Stimulated activated CD8-positive, alpha-beta memory T cell treated with anti-CD3 and anti-CD28 coated beads, Interleukin-4, amount 100 ng/mL, for 1 hour (primary cell): ENCODE measurements around the gene PDGFRB.

ENCODE experiments used
- DNase-seq, 2 donors: peaks; one replicate each; pipeline ENCODE4 v3.0.0-alpha.2; 2020; ENCODE audit warnings: low read depth in 2 of 2, low spot score in 1 of 2

Gene PDGFRB

DNA sequence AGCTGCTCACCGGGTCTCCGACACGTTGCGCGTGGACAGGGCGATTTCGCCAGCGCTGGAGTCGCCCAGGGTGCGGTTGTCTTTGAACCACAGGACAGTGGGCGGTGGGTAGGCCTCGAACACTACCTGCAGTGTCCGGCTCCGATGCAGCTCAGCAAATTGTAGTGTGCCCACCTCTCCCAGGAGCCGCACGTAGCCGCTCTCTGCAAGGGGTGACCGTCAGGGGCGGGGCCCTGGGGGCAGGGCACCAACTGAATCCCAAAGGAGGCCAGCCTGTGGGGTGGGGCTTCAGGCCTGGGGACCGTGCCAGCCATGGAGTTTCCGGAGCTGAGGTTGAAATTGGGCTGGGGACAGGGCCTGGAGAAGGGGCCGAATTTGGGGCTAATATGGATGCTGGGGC lies 22.9 kb downstream of the PDGFRB start:
- no peak for DNase-seq

DNA sequence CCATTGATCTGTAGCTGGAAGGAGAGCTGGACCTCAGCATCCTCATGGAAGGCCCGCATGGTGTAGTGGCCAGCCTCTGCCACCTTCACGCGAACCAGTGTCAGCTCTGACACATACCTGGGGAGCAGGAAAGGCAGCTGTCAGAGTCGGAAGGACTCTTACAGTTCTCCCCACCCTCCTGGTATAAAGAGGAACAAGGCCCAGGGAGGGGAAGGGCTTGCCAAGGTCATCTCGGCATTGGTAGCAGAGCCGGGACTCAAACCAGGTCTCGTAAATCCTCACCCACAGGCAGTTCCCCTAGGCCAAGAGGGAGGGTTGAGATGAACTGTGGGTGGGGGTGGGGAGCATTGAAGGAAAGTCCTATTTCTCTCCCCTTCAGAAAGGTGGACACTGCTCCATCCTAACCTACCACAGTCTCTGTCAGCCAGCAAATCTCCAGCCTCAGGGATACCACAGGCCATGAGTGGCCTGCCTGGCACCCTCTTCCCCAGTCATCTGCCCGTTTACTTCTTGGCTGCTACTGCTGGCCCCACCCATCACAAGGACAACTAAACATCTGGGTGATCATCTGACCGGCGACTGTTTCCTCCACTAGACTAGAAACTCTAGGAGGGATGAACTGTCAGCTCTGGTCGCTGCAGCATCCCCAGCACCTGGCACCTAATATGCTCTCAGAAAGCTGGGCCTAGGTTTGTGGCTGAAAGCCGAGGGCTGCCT lies 23.5 kb downstream of the PDGFRB start:
- DNase-seq: no peak

DNA sequence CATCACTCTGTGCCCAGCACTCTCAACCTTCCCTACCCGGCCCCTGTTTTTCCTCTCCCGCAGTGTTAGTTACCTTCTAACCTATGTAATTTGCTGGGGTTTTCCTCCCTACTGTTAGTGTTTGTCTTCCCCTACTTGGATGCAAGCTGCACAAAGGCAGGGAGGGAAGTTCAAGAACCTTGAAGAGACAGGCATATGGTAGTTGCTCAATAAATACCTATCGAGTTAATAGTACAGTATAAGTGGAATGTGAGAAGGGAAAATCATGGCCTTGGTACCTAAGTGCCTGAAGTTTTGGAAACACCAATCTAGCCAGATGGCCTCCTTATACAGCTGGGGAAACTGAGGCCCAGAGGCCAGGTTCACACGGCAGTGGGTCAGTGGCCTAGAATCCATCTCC lies 24.2 kb downstream of the PDGFRB start:
- DNase-seq: no peak

DNA sequence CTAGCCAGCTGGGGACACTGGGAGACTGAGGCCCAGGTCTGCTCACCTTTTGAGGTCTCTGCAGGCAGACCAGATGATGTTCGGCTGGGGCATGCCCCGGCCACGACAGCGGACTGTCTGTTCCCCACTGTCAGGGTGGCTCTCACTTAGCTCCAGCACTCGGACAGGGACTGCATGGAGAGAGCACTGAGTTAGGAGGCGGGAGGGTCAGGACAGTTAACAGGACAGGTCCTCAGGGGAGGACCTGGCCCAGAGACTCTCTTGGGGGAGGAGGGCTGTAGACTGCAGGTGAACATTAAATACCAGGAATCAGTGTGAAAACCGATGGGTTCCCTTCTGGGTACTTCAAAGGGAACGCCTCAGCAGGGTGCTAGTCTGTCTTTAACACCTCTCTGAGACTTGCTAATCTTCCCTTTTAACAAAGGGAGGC lies 25.1 kb downstream of the PDGFRB start:
- DNase-seq: no peak

DNA sequence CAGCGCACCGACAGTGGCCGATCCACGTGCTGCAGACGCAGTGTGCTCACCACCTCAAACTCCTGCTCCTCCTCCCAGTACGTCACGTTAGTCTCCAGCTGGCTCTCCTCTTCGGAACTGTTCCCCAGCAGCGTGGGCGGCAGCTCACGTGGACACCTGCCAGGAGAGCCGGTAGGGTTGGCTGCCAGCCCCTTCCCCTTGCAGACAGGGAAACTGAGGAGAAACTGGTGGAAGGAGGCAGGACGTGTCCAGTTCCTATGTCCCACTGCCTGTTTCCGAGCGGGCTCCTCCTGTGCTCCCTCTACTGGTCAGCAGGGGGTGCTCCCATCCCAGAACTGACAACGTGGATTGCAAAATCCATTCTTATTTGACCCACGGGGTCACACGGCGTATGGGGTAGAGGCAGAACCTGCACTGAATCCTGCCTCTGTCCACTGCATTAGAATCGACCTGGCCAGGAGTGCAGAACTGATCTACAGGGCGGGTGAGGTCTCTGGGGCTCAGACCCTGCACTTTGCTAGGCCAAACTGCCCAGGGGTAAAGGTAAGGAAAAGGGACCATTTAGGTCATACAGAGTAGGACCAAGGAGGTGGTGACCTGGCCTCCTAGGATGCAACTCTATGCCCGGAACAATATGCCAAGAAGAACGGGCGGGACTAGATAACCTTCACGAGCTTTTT lies 25.7 kb downstream of the PDGFRB start:
- DNase-seq: no peak

DNA sequence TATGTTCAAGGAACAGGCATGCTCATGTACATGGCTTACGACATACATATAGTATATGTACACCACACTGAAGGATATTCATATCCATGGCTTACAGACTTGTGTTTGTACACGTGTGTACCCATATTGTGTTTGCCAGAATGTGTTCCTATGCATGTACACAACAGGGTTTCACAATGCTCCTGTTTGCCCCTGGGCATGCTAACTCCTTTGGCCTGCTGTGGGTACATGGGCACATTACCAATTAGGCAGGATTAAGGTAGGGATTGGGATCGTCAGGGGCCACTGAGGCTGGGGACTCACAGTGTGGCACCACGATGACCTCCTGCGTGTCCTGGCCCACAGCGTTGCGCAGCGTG lies 26.2 kb downstream of the PDGFRB start:
- no peak for DNase-seq

DNA sequence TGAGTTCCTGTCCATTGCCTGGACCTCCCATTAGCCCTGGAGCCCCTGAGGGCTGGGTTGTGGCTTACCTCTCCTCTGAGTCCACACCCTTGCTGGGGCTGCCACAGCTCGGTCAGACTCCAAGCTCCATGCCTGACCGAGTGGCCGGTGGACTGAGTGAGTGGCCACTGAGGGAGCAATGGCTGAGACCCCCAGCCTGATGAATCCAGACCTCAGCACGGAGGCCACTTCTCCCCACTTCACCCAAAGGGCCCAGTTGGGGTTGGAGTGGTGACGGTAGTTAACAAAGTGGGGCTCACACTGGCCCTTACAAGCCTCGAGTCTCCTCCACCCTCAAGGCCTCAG lies 28.8 kb downstream of the PDGFRB start:
- no peak for DNase-seq

DNA sequence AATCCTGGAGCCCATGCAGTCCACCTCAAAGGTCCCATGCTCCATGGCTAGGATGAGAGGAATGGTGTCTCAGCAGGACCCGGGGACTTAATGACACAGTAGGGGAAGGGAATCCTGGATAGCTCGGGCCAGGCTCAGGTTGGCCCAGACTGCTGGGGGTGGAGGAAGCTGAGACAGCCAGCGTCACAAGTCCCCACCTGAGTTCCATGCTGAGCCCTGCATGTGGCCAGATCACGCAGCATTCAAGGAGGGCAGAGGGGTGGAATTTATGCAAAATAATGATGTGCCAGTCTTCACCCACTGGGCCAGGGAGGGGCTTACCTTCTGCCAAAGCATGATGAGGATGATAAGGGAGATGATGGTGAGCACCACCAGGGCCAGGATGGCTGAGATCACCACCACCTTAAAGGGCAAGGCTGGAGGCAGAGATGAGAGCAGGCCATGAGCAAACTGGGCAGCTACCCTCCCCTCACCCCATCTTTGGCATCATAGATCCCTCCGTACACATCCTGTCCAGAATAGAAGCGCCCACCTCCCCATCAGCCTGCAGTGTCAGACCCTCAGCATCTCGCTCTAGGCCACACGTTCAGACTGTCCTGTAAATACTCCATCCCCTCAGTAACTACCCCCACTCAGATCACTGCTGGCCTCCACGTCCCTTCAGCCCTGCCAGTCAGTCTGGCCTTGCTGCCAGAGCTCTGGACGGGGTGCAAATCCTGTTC lies 29.3 kb downstream of the PDGFRB start:
- DNase-seq: no peak

DNA sequence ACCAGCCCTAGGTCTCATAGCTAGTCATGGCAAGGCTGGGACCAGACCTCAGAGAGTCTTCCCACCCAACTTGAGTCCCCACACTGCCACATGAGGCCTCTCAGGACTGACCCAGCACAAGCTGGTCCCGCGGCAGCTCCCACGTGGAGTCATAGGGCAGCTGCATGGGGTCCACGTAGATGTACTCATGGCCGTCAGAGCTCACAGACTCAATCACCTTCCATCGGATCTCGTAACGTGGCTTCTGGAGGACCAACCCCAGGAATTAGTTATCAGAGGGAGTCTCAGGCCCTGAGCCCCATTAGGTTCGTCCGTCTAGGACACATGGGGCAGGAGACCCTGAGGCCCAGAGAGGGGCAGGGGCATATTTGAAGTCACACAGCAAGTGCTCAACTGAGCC lies 30.3 kb downstream of the PDGFRB start:
- DNase-seq: no peak

GRCh38 chr5:150124596-150124995 lies 31.0 kb downstream of the PDGFRB start:
- DNase-seq: no peak

DNA sequence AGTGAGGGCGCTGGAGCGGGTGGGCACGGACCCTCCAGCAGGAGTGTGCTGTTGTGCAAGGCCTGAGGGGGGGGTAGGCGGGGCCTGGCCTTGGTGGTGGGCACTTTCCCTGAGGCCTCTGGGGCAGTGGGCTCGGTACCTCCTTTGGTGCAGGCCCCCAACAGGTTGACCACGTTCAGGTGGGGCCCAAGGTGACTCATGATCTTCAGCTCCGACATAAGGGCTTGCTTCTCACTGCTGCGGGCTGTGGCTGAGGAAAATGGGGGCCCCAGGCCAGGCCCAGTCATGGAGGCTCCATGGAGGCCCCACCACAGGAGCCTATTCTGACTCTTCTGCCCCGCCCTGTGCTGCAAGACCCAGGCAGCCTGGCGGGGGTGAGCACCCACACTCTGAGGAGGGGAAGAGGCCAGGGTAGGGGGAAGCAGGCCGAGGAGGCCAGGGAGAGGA lies 31.5 kb downstream of the PDGFRB start:
- no peak for DNase-seq

- DNase-seq: no peak
These were observed 32.1 kb downstream of the PDGFRB start for GRCh38 chr5:150123542-150123941.

DNA sequence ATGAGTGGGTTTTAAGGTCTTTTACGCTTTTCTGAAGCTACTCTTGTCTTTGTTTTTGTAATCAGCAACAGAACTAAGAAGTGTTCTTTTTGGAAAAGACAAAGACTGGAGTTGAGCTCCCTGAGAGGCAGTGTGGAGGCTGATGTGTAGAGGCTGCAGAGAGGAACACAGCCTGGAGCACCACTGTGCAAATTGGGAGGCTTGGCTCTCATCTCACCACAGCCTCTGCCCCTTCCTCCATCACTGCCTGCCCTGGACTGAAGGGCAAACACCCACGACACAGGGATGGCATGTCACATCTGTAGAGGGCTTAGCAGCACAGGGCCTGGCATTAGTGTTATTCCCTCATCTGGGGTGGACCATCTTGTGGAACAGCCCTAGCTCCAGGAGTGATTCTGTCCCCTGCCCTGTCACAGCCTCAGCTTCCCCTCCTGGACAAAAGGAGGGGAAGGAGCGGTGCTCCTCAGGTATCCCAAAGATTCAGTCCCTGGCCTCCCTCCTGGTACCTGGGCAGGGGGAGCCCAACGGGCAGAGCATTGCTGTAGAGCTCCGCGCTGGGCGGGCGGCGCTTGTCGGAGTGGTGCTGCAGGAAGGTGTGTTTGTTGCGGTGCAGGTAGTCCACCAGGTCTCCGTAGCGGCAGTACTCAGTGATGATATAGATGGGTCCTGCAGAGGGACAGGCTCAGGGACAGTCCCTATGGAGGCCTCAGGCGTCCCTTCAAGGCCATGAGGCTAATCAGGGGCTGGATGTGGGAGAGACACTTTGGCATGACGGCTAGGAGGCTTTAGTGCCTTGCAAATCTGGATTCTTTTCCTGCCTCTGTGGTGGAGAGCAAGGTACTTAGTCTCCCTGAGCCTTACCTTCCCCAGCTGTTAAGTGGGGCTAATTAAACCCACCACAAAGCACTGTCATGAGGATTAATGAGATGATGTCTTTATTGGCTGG lies 32.8 kb downstream of the PDGFRB start:
- no peak for DNase-seq

- DNase-seq: no peak
These were observed 33.5 kb downstream of the PDGFRB start for GRCh38 chr5:150122158-150122510.

- no peak for DNase-seq
These were observed 34.0 kb downstream of the PDGFRB start for GRCh38 chr5:150121448-150122157.

DNA sequence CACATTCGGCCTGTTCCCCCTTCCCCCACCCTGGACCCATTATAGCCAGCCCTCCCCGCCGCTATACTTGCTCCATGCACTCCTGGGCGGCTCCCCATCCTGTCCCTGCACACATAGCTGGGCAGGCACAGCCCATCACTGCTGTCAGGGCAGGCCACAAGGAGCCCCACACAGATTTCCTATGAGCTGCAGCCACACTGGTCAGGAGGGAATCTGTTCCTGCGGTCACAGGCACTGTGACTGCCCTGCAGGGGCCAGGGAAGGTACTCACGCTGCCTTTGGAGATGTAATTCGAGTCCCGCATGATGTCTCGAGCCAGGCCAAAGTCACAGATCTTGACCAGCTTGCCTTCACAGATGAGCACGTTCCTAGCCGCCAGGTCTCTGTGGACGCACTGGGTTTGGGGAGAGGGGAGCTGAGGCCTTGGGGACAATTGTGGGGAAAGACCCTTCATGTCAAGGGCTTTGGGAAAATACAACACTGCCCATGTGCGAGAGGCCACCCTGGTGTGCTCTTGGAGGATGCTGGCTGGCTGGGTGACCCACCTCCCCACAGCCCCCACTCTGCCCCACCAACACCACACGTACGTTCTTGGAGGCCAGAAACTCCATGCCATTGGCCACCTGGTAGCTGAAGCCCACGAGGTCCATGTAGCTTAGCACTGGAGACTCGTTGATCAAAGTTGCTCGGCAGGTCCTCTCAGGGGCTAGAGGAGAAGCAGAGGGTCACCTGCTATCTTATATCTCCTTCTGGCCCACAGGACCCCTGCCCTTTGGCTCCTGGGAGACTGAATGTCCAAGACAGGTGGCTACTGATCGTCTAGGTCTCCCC lies 34.8 kb downstream of the PDGFRB start:
- DNase-seq: no peak

DNA sequence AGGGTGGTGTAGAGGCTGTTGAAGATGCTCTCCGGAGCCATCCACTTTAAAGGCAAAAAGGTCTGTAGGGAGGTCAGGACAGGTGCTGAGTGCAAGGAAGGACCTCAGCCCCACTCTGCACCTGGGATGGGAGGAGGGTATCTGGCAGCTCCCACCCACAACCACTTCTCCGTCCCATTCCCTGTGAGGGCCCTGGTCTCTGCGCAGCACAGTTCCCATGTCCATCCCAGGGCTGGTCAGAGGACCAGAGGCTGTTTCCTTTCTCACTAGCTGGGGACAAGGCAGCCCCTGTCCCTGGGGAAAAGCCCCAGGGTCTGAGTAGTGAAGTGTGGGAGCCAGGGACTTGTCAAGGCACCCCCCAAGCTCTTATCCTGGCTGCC lies 35.6 kb downstream of the PDGFRB start:
- no peak for DNase-seq

GRCh38 chr5:150119421-150120061 lies 36.1 kb downstream of the PDGFRB start:
- DNase-seq: no peak

DNA sequence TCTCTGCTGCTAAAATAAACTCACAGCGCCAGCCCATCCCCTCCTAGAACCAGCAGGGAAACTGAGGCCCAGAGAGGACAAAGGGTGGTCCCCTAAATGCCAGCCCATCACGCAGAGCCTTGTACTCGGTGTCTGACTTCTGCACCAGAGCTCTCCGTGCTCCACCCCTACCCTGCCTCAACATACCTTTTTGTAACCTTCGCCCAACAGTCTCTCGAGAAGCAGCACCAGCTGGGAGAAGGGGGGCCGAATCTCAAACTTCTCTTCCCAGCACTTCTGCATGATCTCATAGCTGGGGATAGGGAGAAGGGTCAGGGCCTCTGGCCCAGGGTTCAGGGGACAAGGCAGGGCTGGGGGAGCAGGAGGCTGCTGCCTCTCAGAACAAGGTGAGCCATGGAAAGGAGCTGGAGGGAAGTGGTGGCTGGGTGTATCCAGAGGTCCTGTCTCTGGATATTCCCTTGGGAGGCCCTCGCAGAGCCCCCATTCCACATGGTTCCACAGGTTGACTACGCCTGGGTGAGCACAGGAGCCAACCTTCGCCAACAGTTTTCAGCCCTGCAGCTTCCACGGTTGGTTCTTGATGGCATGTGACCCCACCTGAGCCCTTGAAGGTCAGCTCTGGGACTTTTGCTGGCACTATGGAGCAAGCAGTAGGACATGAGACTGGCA lies 37.0 kb downstream of the PDGFRB start:
- DNase-seq: no peak
